ENCODE data around the gene DIP2B.

GRCh38 chr12:50618864-50619609 lies 114.3 kb downstream of the DIP2B start:
- TF ChIP-seq, protein P1, sequence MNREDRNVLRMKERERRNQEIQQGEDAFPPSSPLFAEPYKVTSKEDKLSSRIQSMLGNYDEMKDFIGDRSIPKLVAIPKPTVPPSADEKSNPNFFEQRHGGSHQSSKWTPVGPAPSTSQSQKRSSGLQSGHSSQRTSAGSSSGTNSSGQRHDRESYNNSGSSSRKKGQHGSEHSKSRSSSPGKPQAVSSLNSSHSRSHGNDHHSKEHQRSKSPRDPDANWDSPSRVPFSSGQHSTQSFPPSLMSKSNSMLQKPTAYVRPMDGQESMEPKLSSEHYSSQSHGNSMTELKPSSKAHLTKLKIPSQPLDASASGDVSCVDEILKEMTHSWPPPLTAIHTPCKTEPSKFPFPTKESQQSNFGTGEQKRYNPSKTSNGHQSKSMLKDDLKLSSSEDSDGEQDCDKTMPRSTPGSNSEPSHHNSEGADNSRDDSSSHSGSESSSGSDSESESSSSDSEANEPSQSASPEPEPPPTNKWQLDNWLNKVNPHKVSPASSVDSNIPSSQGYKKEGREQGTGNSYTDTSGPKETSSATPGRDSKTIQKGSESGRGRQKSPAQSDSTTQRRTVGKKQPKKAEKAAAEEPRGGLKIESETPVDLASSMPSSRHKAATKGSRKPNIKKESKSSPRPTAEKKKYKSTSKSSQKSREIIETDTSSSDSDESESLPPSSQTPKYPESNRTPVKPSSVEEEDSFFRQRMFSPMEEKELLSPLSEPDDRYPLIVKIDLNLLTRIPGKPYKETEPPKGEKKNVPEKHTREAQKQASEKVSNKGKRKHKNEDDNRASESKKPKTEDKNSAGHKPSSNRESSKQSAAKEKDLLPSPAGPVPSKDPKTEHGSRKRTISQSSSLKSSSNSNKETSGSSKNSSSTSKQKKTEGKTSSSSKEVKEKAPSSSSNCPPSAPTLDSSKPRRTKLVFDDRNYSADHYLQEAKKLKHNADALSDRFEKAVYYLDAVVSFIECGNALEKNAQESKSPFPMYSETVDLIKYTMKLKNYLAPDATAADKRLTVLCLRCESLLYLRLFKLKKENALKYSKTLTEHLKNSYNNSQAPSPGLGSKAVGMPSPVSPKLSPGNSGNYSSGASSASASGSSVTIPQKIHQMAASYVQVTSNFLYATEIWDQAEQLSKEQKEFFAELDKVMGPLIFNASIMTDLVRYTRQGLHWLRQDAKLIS (CRISPR knock-in tag; IDR thresholded peaks at IDR 0.05; ENCODE audit: borderline replicate concordance), result no peak
- TF ChIP-seq SP1 (CRISPR knock-in tag; conservative IDR thresholded peaks at IDR 0.05) (no peak), ZNF263 (CRISPR knock-in tag; IDR thresholded peaks at IDR 0.05; ENCODE audit: low read depth) (no peak)
